Endothelial cell (in vitro differentiated cells): ENCODE measurements around the gene BRF1. TPM values are rescaled to one million over a fixed set of nuclear protein-coding genes. Genes with fewer than 3 reads are reported as not detected.
A peak's percentile ranks its signal among the peaks of the same experiment; 100 is the strongest.

ENCODE experiments used
- DNase-seq: peaks from one replicate; pipeline ENCODE4 v3.0.0; 2021; ENCODE audit warnings: low spot score
- H3K27ac Mint-ChIP-seq: one replicate; pipeline ENCODE4 v1.8.0; 2021; ENCODE audit warnings: mixed read lengths, inconsistent platforms; ENCODE audit not compliant: unreplicated experiment
- H3K27me3 Mint-ChIP-seq: one replicate; pipeline ENCODE4 v1.8.0; 2021; ENCODE audit warnings: mild to moderate bottlenecking, moderate library complexity, mixed read lengths, inconsistent platforms; ENCODE audit not compliant: unreplicated experiment
- H3K36me3 Mint-ChIP-seq: one replicate; pipeline ENCODE4 v1.8.0; 2021; ENCODE audit warnings: mild to moderate bottlenecking, low read depth, mixed read lengths, inconsistent platforms; ENCODE audit not compliant: unreplicated experiment
- H3K4me1 Mint-ChIP-seq: one replicate; pipeline ENCODE4 v1.8.0; 2021; ENCODE audit warnings: mild to moderate bottlenecking, mixed read lengths, inconsistent platforms; ENCODE audit not compliant: unreplicated experiment
- H3K4me3 Mint-ChIP-seq: one replicate; pipeline ENCODE4 v1.8.0; 2021; ENCODE audit warnings: mild to moderate bottlenecking, mixed read lengths, inconsistent platforms; ENCODE audit not compliant: unreplicated experiment
- H3K9me3 Mint-ChIP-seq: one replicate; pipeline ENCODE4 v1.8.0; 2021; ENCODE audit warnings: mixed read lengths, inconsistent platforms; ENCODE audit not compliant: unreplicated experiment
- CTCF ChIP-seq: fragments of 200-600 bp; sonication (generic); IDR thresholded peaks from one replicate; pipeline ENCODE4 v1.5.0; 2021; ENCODE audit warnings: antibody characterized with exemption; ENCODE audit not compliant: unreplicated experiment
- total RNA-seq: library from RNA; stranded (reverse); fragmentation: NEBNext Ultra II Directional; extraction: Animal tissue kit (Norgen Biotek cat#: 25700); gene quantifications from one replicate; pipeline ENCODE4 v1.2.1, GENCODE V29; 2021; ENCODE audit not compliant: unreplicated experiment

The BRF1 gene
- total RNA-seq, 1 donor from 2014 or later: 40.9 TPM

- H3K27me3 Mint-ChIP-seq: peaks cover 5% of the 10 kb centered on the region
Measured at GRCh38 chr14:105172476-105172875, 128.3 kb downstream of the BRF1 start.

GRCh38 chr14:105171004-105171673 lies 129.7 kb downstream of the BRF1 start:
- no peak for DNase-seq
- Mint-ChIP-seq H3K36me3 (peaks cover 6% of the 10 kb centered on the region), H3K27ac (no peak overlapping the region), H3K27me3 (peaks cover 9% of the 10 kb centered on the region), H3K9me3 (no peaks in the 10 kb centered on the region), H3K4me1 (peaks cover 9% of the 10 kb centered on the region), H3K4me3 (no peak overlapping the region)
- no peak for TF ChIP-seq CTCF

More at GRCh38 chr14:105172476-105172875, 128.3 kb downstream of the BRF1 start:
- Mint-ChIP-seq H3K4me3 (no peak overlapping the region), H3K4me1 (peaks cover 2% of the 10 kb centered on the region), H3K27ac (no peak overlapping the region), H3K9me3 (no peaks in the 10 kb centered on the region), H3K36me3 (no peaks in the 10 kb centered on the region)
- no peak for TF ChIP-seq CTCF
- DNase-seq: no peak

- Mint-ChIP-seq H3K9me3 (no peaks in the 10 kb centered on the region), H3K4me1 (peaks cover 17% of the 10 kb centered on the region), H3K27me3 (peaks cover 9% of the 10 kb centered on the region), H3K4me3 (peak overlapping the region; percentile 76), H3K27ac (no peak overlapping the region), H3K36me3 (peaks cover 6% of the 10 kb centered on the region)
- DNase-seq: no peak
- no peak for TF ChIP-seq CTCF
Measured at GRCh38 chr14:105169776-105170655, 130.8 kb downstream of the BRF1 start.

- Mint-ChIP-seq H3K36me3 (peaks cover 6% of the 10 kb centered on the region), H3K27me3 (peaks cover 14% of the 10 kb centered on the region), H3K27ac (no peak overlapping the region), H3K4me3 (peak overlapping the region; percentile 83), H3K4me1 (peaks cover 21% of the 10 kb centered on the region), H3K9me3 (no peaks in the 10 kb centered on the region)
- TF ChIP-seq CTCF: peak; percentile 73
- DNase-seq: peak; percentile 88
Measured at GRCh38 chr14:105168979-105169507, 131.8 kb downstream of the BRF1 start.
